Measurements from ENCODE around the gene LMF1.
A peak's percentile ranks its signal among the peaks of the same experiment; 100 is the strongest.
"Not testable (repeated sequence)": the region's sequence is repeated elsewhere in the genome, so short reads cannot be mapped to it uniquely, and the experiment has no call there.

Gene LMF1

GRCh38 chr16:844638-845350 is 126.0 kb downstream of the LMF1 start:
- TF ChIP-seq Cebpa-rat (IDR thresholded peaks at IDR 0.05), result no peak
- Histone ChIP-seq H3K27me3 (peaks cover 15% of the 10 kb centered on the region; the same call in 1 of the 2 replicates), H3K4me3 (peak overlapping the region; percentile 39; the same call in 1 of the 2 replicates), H3K4me2 (peak overlapping the region; percentile 89), H3K9me3 (peaks cover 32% of the 10 kb centered on the region), H3K27ac (peak overlapping the region; percentile 33; the same call in 1 of the 2 replicates), H4K20me1 (no peaks in the 10 kb centered on the region), H3K9ac (peak overlapping the region; percentile 28; the same call in 1 of the 2 replicates), H3K4me1 (peaks cover 57% of the 10 kb centered on the region), H3K36me3 (no peaks in the 10 kb centered on the region)

- Histone ChIP-seq H3K27me3 (peaks cover 15% of the 10 kb centered on the region; the same call in 1 of the 2 replicates), H3K9ac (no peak overlapping the region), H3K36me3 (no peaks in the 10 kb centered on the region), H3K4me1 (peaks cover 64% of the 10 kb centered on the region), H3K27ac (no peak overlapping the region), H3K4me3 (no peak overlapping the region), H3K4me2 (peak overlapping the region; percentile 9; the same call in 1 of the 2 replicates), H4K20me1 (no peaks in the 10 kb centered on the region), H3K9me3 (peaks cover 22% of the 10 kb centered on the region)
- no peak for TF ChIP-seq Cebpa-rat (IDR thresholded peaks at IDR 0.05)
Measured at GRCh38 chr16:843771-844170, 127.0 kb downstream of the LMF1 start.

GRCh38 chr16:842711-843560 is 127.8 kb downstream of the LMF1 start:
- TF ChIP-seq Cebpa-rat (IDR thresholded peaks at IDR 0.05), result no peak
- H3K27me3 ChIP-seq, result peaks cover 15% of the 10 kb centered on the region; the same call in 1 of the 2 replicates
- H3K9me3 ChIP-seq, result peaks cover 17% of the 10 kb centered on the region
- H3K4me1 ChIP-seq, result peaks cover 67% of the 10 kb centered on the region
- H3K4me2 ChIP-seq, result peak overlapping the region; percentile 72
- no peak overlapping the region for H3K4me3 ChIP-seq
- no peaks in the 10 kb centered on the region for H4K20me1 ChIP-seq
- H3K36me3 ChIP-seq, result no peaks in the 10 kb centered on the region
- peak overlapping the region; percentile 58; the same call in 1 of the 2 replicates for H3K9ac ChIP-seq
- peak overlapping the region; percentile 58 for H3K27ac ChIP-seq

- Histone ChIP-seq H3K27ac (peak overlapping the region; percentile 58), H3K9me3 (peaks cover 17% of the 10 kb centered on the region), H3K4me3 (no peak overlapping the region), H4K20me1 (no peaks in the 10 kb centered on the region), H3K27me3 (peaks cover 15% of the 10 kb centered on the region; the same call in 1 of the 2 replicates), H3K9ac (peak overlapping the region; percentile 58; the same call in 1 of the 2 replicates), H3K4me1 (peaks cover 67% of the 10 kb centered on the region), H3K36me3 (no peaks in the 10 kb centered on the region), H3K4me2 (peak overlapping the region; percentile 72)
- no peak for TF ChIP-seq Cebpa-rat (IDR thresholded peaks at IDR 0.05)
Measured at GRCh38 chr16:842061-842476, 128.7 kb downstream of the LMF1 start.

GRCh38 chr16:841455-842060 is 129.2 kb downstream of the LMF1 start:
- H3K27ac ChIP-seq, result peak overlapping the region; percentile 58
- no peak overlapping the region for H3K9ac ChIP-seq
- no peak for TF ChIP-seq Cebpa-rat (IDR thresholded peaks at IDR 0.05)
- H3K9me3 ChIP-seq, result peaks cover 20% of the 10 kb centered on the region
- H3K4me3 ChIP-seq, result no peak overlapping the region
- peaks cover 67% of the 10 kb centered on the region for H3K4me1 ChIP-seq
- no peaks in the 10 kb centered on the region for H4K20me1 ChIP-seq
- H3K4me2 ChIP-seq, result peak overlapping the region; percentile 72
- no peaks in the 10 kb centered on the region for H3K36me3 ChIP-seq
- H3K27me3 ChIP-seq, result peaks cover 15% of the 10 kb centered on the region; the same call in 1 of the 2 replicates

GRCh38 chr16:840561-841454 is 130.0 kb downstream of the LMF1 start:
- Histone ChIP-seq H3K36me3 (no peaks in the 10 kb centered on the region), H3K4me2 (peak overlapping the region; percentile 72), H3K27ac (peak overlapping the region; percentile 56), H3K27me3 (peaks cover 15% of the 10 kb centered on the region; the same call in 1 of the 2 replicates), H3K9me3 (peaks cover 25% of the 10 kb centered on the region), H4K20me1 (no peaks in the 10 kb centered on the region), H3K9ac (0 out of 2 replicates have a peak overlapping the region, but pooled peaks have one; percentile 45), H3K4me1 (peaks cover 63% of the 10 kb centered on the region), H3K4me3 (no peak overlapping the region)
- TF ChIP-seq Cebpa-rat (IDR thresholded peaks at IDR 0.05), result no peak

GRCh38 chr16:839643-840408 is 131.0 kb downstream of the LMF1 start:
- H3K4me3 ChIP-seq, result no peak overlapping the region
- peak overlapping the region; percentile 56 for H3K27ac ChIP-seq
- no peak for TF ChIP-seq Cebpa-rat (IDR thresholded peaks at IDR 0.05)
- peaks cover 34% of the 10 kb centered on the region for H3K9me3 ChIP-seq
- peaks cover 6% of the 10 kb centered on the region; the same call in 1 of the 2 replicates for H3K27me3 ChIP-seq
- H3K9ac ChIP-seq, result 0 out of 2 replicates have a peak overlapping the region, but pooled peaks have one; percentile 45
- H3K4me1 ChIP-seq, result peaks cover 55% of the 10 kb centered on the region
- H4K20me1 ChIP-seq, result no peaks in the 10 kb centered on the region
- H3K4me2 ChIP-seq, result peak overlapping the region; percentile 72
- no peaks in the 10 kb centered on the region for H3K36me3 ChIP-seq

- no peak overlapping the region; the same call in 1 of the 2 replicates for H3K27ac ChIP-seq
- no peak overlapping the region for H3K4me3 ChIP-seq
- H4K20me1 ChIP-seq, result no peaks in the 10 kb centered on the region
Measured at GRCh38 chr16:838741-839140, 132.0 kb downstream of the LMF1 start.

GRCh38 chr16:836822-837221 is 134.0 kb downstream of the LMF1 start:
- not testable (repeated sequence) for H3K4me2 ChIP-seq, H4K20me1 ChIP-seq, H3K36me3 ChIP-seq, H3K27ac ChIP-seq, H3K27me3 ChIP-seq, H3K9ac ChIP-seq, H3K4me3 ChIP-seq
- Histone ChIP-seq H3K9me3 (peaks cover 34% of the 10 kb centered on the region), H3K4me1 (peaks cover 45% of the 10 kb centered on the region)

More at GRCh38 chr16:838741-839140, 132.0 kb downstream of the LMF1 start:
- TF ChIP-seq Cebpa-rat (IDR thresholded peaks at IDR 0.05), result no peak
- H3K36me3 ChIP-seq, result no peaks in the 10 kb centered on the region
- H3K27me3 ChIP-seq, result no peaks in the 10 kb centered on the region
- H3K9me3 ChIP-seq, result peaks cover 34% of the 10 kb centered on the region
- H3K4me2 ChIP-seq, result no peak overlapping the region
- no peak overlapping the region for H3K9ac ChIP-seq
- H3K4me1 ChIP-seq, result peaks cover 53% of the 10 kb centered on the region
